Hepatocyte (in vitro differentiated cells): ENCODE measurements around the gene NSUN3. TPM values are rescaled to one million over a fixed set of nuclear protein-coding genes. Genes with fewer than 3 reads are reported as not detected.
"Not testable (repeated sequence)": the region's sequence is repeated elsewhere in the genome, so short reads cannot be mapped to it uniquely, and the experiment has no call there.

Experiments used
- DNase-seq: peaks from one replicate; pipeline ENCODE4 v3.0.0-alpha.2; 2016; ENCODE audit warnings: low spot score
- H2AFZ ChIP-seq: fragments of 200-600 bp; sonication (generic); 2 replicates; pipeline ENCODE4 v1.6.0; 2016; ENCODE audit warnings: antibody characterized with exemption, mild to moderate bottlenecking
- H3K27ac ChIP-seq: fragments of 200-600 bp; sonication (generic); 2 replicates; pipeline ENCODE4 v1.5.1; 2016; ENCODE audit warnings: mild to moderate bottlenecking
- H3K27me3 ChIP-seq: fragments of 200-600 bp; sonication (generic); 2 replicates; pipeline ENCODE4 v1.6.1; 2016
- H3K36me3 ChIP-seq: fragments of 200-600 bp; sonication (generic); replicated peaks from 2 replicates; pipeline ENCODE4 v1.5.1; 2016; ENCODE audit warnings: low read depth; ENCODE audit not compliant: insufficient read depth
- H3K4me1 ChIP-seq: fragments of 200-600 bp; sonication (generic); 2 replicates; pipeline ENCODE4 v1.5.1; 2016; ENCODE audit warnings: mild to moderate bottlenecking, moderate library complexity; ENCODE audit not compliant: insufficient read depth
- H3K4me2 ChIP-seq: fragments of 200-600 bp; sonication (generic); 2 replicates; pipeline ENCODE4 v1.6.0; 2016
- H3K4me3 ChIP-seq: fragments of 200-600 bp; sonication (generic); 2 replicates; pipeline ENCODE4 v1.5.1; 2016; ENCODE audit warnings: mild to moderate bottlenecking
- H3K79me2 ChIP-seq: fragments of 200-600 bp; sonication (generic); 2 replicates; pipeline ENCODE4 v1.6.0; 2017; ENCODE audit warnings: mild to moderate bottlenecking
- H3K9me2 ChIP-seq: fragments of 200-600 bp; sonication (generic); replicated peaks from 2 replicates; pipeline ENCODE4 v1.6.0; 2017; ENCODE audit warnings: mild to moderate bottlenecking; ENCODE audit not compliant: insufficient read depth
- H3K9me3 ChIP-seq: fragments of 200-600 bp; sonication (generic); 2 replicates; pipeline ENCODE4 v1.5.1; 2016; ENCODE audit warnings: low read depth, mild to moderate bottlenecking
- H4K20me1 ChIP-seq: fragments of 200-600 bp; sonication (generic); 2 replicates; pipeline ENCODE4 v1.6.0; 2016; ENCODE audit warnings: mild to moderate bottlenecking; ENCODE audit not compliant: insufficient read depth, poor library complexity, severe bottlenecking
- CTCF ChIP-seq: fragments of 200-600 bp; sonication (generic); IDR thresholded peaks from 2 replicates; pipeline ENCODE4 v1.5.1; 2016; ENCODE audit warnings: antibody characterized with exemption, mild to moderate bottlenecking; ENCODE audit not compliant: poor library complexity
- EZH2 ChIP-seq: fragments of 200-600 bp; sonication (generic); IDR thresholded peaks from 2 replicates; pipeline ENCODE4 v1.6.1; 2016; ENCODE audit warnings: antibody characterized with exemption, mild to moderate bottlenecking, borderline replicate concordance
- EZH2phosphoT487 ChIP-seq: fragments of 200-600 bp; sonication (generic); IDR thresholded peaks from one replicate; pipeline ENCODE4 v1.6.1; 2018; ENCODE audit warnings: antibody characterized with exemption, mild to moderate bottlenecking, low read depth, moderate library complexity; ENCODE audit not compliant: unreplicated experiment, severe bottlenecking
- WGBS: methylation state at CpG from one replicate; pipeline ENCODE4 v1.1.6; 2016; ENCODE audit warnings: low lambda C conversion rate; ENCODE audit errors: missing lambda C conversion rate; 5-methylcytosine and 5-hydroxymethylcytosine counted together
- polyA plus RNA-seq: library from polyadenylated mRNA; unstranded; fragments of >200 nt; fragmentation: Nextera tagmentation; extraction: Ambion mirVana; gene quantifications from 2 replicates; pipeline ENCODE4 v1.2.1, GENCODE V29; 2016
- total RNA-seq: library from RNA; depleted of rRNA; stranded (reverse); fragments of >200 nt; gene quantifications from 2 replicates; pipeline ENCODE4 v1.2.3, GENCODE V29; 2014

Gene NSUN3
- total and polyA plus RNA-seq, 2 experiments from 2014 or later = 4.5 to 9.0 TPM

- Histone ChIP-seq H4K20me1 (no peaks in the 10 kb centered on the region), H3K4me2 (no peak overlapping the region), H2AFZ (no peak overlapping the region), H3K79me2 (peaks cover 33% of the 10 kb centered on the region), H3K27ac (no peak overlapping the region), H3K4me3 (no peak overlapping the region), H3K9me3 (no peaks in the 10 kb centered on the region), H3K36me3 (no peaks in the 10 kb centered on the region), H3K9me2 (no peaks in the 10 kb centered on the region), H3K4me1 (no peaks in the 10 kb centered on the region), H3K27me3 (no peaks in the 10 kb centered on the region)
- WGBS = 96% methylated on average over 6 of the region's 6 CpGs
- no peak for TF ChIP-seq EZH2phosphoT487
- no peak for TF ChIP-seq CTCF
- TF ChIP-seq EZH2 = no peak
- DNase-seq = no peak
Observed at GRCh38 chr3:94070341-94070911, 7.6 kb downstream of the NSUN3 start.

GRCh38 chr3:94071713-94072284 lies 8.9 kb downstream of the NSUN3 start:
- Histone ChIP-seq H3K9me3 (no peaks in the 10 kb centered on the region), H3K4me3 (no peak overlapping the region), H3K4me2 (no peak overlapping the region), H3K79me2 (peaks cover 28% of the 10 kb centered on the region), H3K36me3 (no peaks in the 10 kb centered on the region), H4K20me1 (no peaks in the 10 kb centered on the region), H3K9me2 (no peaks in the 10 kb centered on the region), H3K4me1 (no peaks in the 10 kb centered on the region), H2AFZ (no peak overlapping the region), H3K27ac (no peak overlapping the region), H3K27me3 (no peaks in the 10 kb centered on the region)
- TF ChIP-seq EZH2 (no peak), CTCF (no peak), EZH2phosphoT487 (no peak)
- WGBS = 88% methylated on average over 4 of the region's 4 CpGs
- no peak for DNase-seq

- Histone ChIP-seq H3K9me2 (no peaks in the 10 kb centered on the region), H3K27me3 (no peaks in the 10 kb centered on the region), H3K4me2 (no peak overlapping the region), H3K9me3 (no peaks in the 10 kb centered on the region), H3K4me3 (no peak overlapping the region), H4K20me1 (no peaks in the 10 kb centered on the region), H2AFZ (no peak overlapping the region), H3K79me2 (peaks cover 42% of the 10 kb centered on the region), H3K36me3 (no peaks in the 10 kb centered on the region), H3K27ac (no peak overlapping the region), H3K4me1 (no peaks in the 10 kb centered on the region)
- TF ChIP-seq CTCF = no peak
- TF ChIP-seq EZH2 = no peak
- no peak for TF ChIP-seq EZH2phosphoT487
- no peak for DNase-seq
- WGBS = 92% methylated on average over 3 of the region's 3 CpGs
Observed at GRCh38 chr3:94076055-94076454, 13.2 kb downstream of the NSUN3 start.

GRCh38 chr3:94080552-94080951 lies 17.7 kb downstream of the NSUN3 start:
- not testable (repeated sequence) for H4K20me1 ChIP-seq, H3K36me3 ChIP-seq, H3K4me3 ChIP-seq, H3K9me2 ChIP-seq, DNase-seq, H3K27me3 ChIP-seq, H3K4me1 ChIP-seq, H2AFZ ChIP-seq, H3K4me2 ChIP-seq, H3K9me3 ChIP-seq, H3K27ac ChIP-seq
- WGBS = 82% methylated on average over 5 of the region's 5 CpGs
- H3K79me2 ChIP-seq = peaks cover 20% of the 10 kb centered on the region
